Rectal smooth muscle tissue (tissue), 1 donor: ENCODE measurements around the gene MAPK13.

Experiments used
- H3K27ac ChIP-seq: one replicate; pipeline ENCODE4 v1.7.0; 2013; ENCODE audit warnings: low read depth, low read length, inconsistent platforms
- H3K27me3 ChIP-seq: one replicate; pipeline ENCODE4 v1.7.0; 2013; ENCODE audit warnings: low read length; ENCODE audit not compliant: control insufficient read depth, insufficient read depth
- H3K36me3 ChIP-seq: one replicate; pipeline ENCODE4 v1.7.0; 2013; ENCODE audit warnings: low read length; ENCODE audit not compliant: control insufficient read depth, insufficient read depth
- H3K4me1 ChIP-seq: one replicate; pipeline ENCODE4 v1.7.0; 2013; ENCODE audit warnings: low read length; ENCODE audit not compliant: control insufficient read depth, insufficient read depth
- H3K4me3 ChIP-seq: one replicate; pipeline ENCODE4 v1.7.0; 2013; ENCODE audit warnings: low read length
- H3K9ac ChIP-seq: one replicate; pipeline ENCODE4 v1.7.0; 2013; ENCODE audit warnings: low read length

MAPK13 gene

GRCh38 chr6:36187446-36187845 is 57.1 kb downstream of the MAPK13 start:
- Histone ChIP-seq H3K27me3 (no peaks in the 10 kb centered on the region), H3K9ac (no peak overlapping the region), H3K4me1 (no peaks in the 10 kb centered on the region), H3K36me3 (no peaks in the 10 kb centered on the region), H3K27ac (no peak overlapping the region), H3K4me3 (no peak overlapping the region)
